WTC11 (cell line): ENCODE results near the gene EXD3. TPM values are rescaled to one million over a fixed set of nuclear protein-coding genes. Genes with fewer than 3 reads are reported as not detected.

ENCODE experiments used
- ATAC-seq: fragments of 200-7000 bp; cut with Tn5 transposase; 2 replicates; pipeline ENCODE4 v1.10.0; 2021; ENCODE audit warnings: mild to moderate bottlenecking, moderate library complexity
- CTCF ChIA-PET: fragments of 300-600 bp; sonication (Branson Sonifier 250); formaldehyde crosslinking; loops from one replicate; lab custom pipeline; 2021; ENCODE audit warnings: antibody characterized with exemption; lab: Charles Lee
- POLR2A ChIA-PET: fragments of 350-600 bp; sonication (Branson Sonifier 250); formaldehyde crosslinking; loops from one replicate; lab custom pipeline; 2021; ENCODE audit warnings: antibody characterized with exemption; lab: Charles Lee
- DNase-seq: peaks from one replicate; pipeline ENCODE4 v3.0.0; 2021; ENCODE audit warnings: low spot score
- H3K27ac Mint-ChIP-seq: 2 replicates; pipeline ENCODE4 v1.8.0; 2021; ENCODE audit warnings: mixed read lengths
- H3K27me3 Mint-ChIP-seq: 2 replicates; pipeline ENCODE4 v1.8.0; 2021; ENCODE audit warnings: low read depth, mild to moderate bottlenecking, moderate library complexity, mixed read lengths
- H3K36me3 Mint-ChIP-seq: 2 replicates; pipeline ENCODE4 v1.8.0; 2021; ENCODE audit warnings: mixed read lengths
- H3K4me1 Mint-ChIP-seq: 2 replicates; pipeline ENCODE4 v1.8.0; 2022; ENCODE audit warnings: mixed read lengths
- H3K4me3 Mint-ChIP-seq: 2 replicates; pipeline ENCODE4 v1.8.0; 2021; ENCODE audit warnings: mild to moderate bottlenecking, moderate library complexity, mixed read lengths
- H3K9me3 Mint-ChIP-seq: 2 replicates; pipeline ENCODE4 v1.8.0; 2021; ENCODE audit warnings: mixed read lengths
- FOXJ3 ChIP-seq: sonication (generic); formaldehyde crosslinking; IDR thresholded peaks from 2 replicates; pipeline ENCODE4 v1.9.0; 2021; ENCODE audit warnings: missing genetic modification reagents, mild to moderate bottlenecking, borderline replicate concordance
- GTF2I ChIP-seq: fragments of 250-450 bp; sonication (Bioruptor Pico); conservative IDR thresholded peaks from 2 replicates; pipeline ENCODE4 v1.4.0; 2021; ENCODE audit warnings: mild to moderate bottlenecking
- IRF2 ChIP-seq: sonication (generic); formaldehyde crosslinking; IDR thresholded peaks from 2 replicates; pipeline ENCODE4 v1.8.0; 2022; ENCODE audit warnings: low read depth, missing genetic modification reagents, borderline replicate concordance
- MXD4 ChIP-seq: fragments of 250-450 bp; sonication (Bioruptor Pico); IDR thresholded peaks from 2 replicates; pipeline ENCODE4 v1.8.0; 2021; ENCODE audit warnings: mild to moderate bottlenecking, moderate library complexity, borderline replicate concordance
- NFYB ChIP-seq: sonication (generic); formaldehyde crosslinking; conservative IDR thresholded peaks from 2 replicates; pipeline ENCODE4 v1.8.0; 2022; ENCODE audit warnings: low read depth, missing genetic modification reagents
- OVOL2 ChIP-seq: fragments of 250-450 bp; sonication (Bioruptor Pico); IDR thresholded peaks from 2 replicates; pipeline ENCODE4 v1.9.0; 2021; ENCODE audit warnings: mild to moderate bottlenecking, borderline replicate concordance
- SMAD3 ChIP-seq: sonication (generic); formaldehyde crosslinking; IDR thresholded peaks from 2 replicates; pipeline ENCODE4 v1.8.0; 2022; ENCODE audit warnings: missing genetic modification reagents, mild to moderate bottlenecking, borderline replicate concordance
- SOX15 ChIP-seq: fragments of 250-450 bp; sonication (Bioruptor Pico); IDR thresholded peaks from 2 replicates; pipeline ENCODE4 v1.9.0; 2021; ENCODE audit warnings: mild to moderate bottlenecking
- TEAD4 ChIP-seq: sonication (generic); formaldehyde crosslinking; IDR thresholded peaks from 2 replicates; pipeline ENCODE4 v1.8.0; 2022; ENCODE audit warnings: mild to moderate bottlenecking, missing genetic modification reagents
- total RNA-seq: library from RNA; stranded (reverse); gene quantifications from 3 replicates; pipeline ENCODE4 v1.2.3, GENCODE V29; 2021
- TF ChIP-seq, protein P1 (sequence below): sonication (generic); formaldehyde crosslinking; conservative IDR thresholded peaks from 2 replicates; pipeline ENCODE4 v1.8.1; 2023; ENCODE audit warnings: mild to moderate bottlenecking, low read depth, missing genetic modification reagents, moderate library complexity
- TF ChIP-seq, protein P2 (sequence below): sonication (generic); formaldehyde crosslinking; IDR thresholded peaks from 2 replicates; pipeline ENCODE4 v1.8.1; 2022; ENCODE audit warnings: low read depth, missing genetic modification reagents, borderline replicate concordance
- TF ChIP-seq, protein P3 (sequence below): fragments of 250-450 bp; sonication (Bioruptor Pico); IDR thresholded peaks from 2 replicates; pipeline ENCODE4 v1.8.0; 2021; ENCODE audit warnings: mild to moderate bottlenecking
- TF ChIP-seq, protein P4 (sequence below): fragments of 250-450 bp; sonication (Bioruptor Pico); IDR thresholded peaks from 2 replicates; pipeline ENCODE4 v2.1.2; 2022; ENCODE audit warnings: mild to moderate bottlenecking, moderate library complexity
- TF ChIP-seq, protein P5 (sequence below): sonication (generic); formaldehyde crosslinking; IDR thresholded peaks from 2 replicates; pipeline ENCODE4 v1.8.1; 2023; ENCODE audit warnings: mild to moderate bottlenecking, missing genetic modification reagents, borderline replicate concordance
- TF ChIP-seq, protein P6 (sequence below): sonication (generic); formaldehyde crosslinking; IDR thresholded peaks from 2 replicates; pipeline ENCODE4 v1.8.1; 2023; ENCODE audit warnings: mild to moderate bottlenecking, missing genetic modification reagents, moderate library complexity
- TF ChIP-seq, protein P7 (sequence below): sonication (generic); formaldehyde crosslinking; IDR thresholded peaks from 2 replicates; pipeline ENCODE4 v1.8.1; 2023; ENCODE audit warnings: mild to moderate bottlenecking, moderate library complexity, missing genetic modification reagents
- TF ChIP-seq, protein P8 (sequence below): sonication (generic); formaldehyde crosslinking; IDR thresholded peaks from 2 replicates; pipeline ENCODE4 v1.8.1; 2023; ENCODE audit warnings: mild to moderate bottlenecking, missing genetic modification reagents

Gene EXD3
- total RNA-seq, 1 experiment from 2014 or later: 21.2 TPM

DNA sequence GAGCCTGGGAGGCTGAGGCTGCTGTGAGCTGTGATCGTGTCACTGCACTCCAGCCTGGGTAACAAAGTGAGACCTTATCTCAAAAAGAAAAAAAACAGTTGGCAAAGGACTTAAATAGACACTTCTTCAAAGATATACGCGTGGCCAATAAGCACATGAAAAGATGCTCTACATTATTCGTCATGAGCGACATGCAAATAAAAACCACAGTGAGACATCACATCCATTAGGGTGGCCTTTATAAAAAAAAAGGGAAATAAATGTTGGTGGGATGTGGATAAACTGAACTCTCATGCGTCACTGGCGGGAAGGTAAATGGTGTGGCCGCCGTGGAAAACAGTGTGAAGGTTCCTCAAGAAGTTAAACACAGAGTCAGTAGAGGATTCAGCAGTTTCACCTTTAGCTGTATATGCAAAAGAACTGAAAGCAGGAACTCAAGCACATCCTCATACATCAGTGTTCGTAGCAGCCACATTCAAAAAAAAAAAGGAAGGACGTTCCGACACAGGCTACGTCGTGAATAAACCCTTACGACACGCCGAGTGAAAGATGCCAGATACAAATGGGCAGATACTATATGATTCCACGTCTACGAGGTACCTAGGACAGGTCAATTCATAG lies 96.4 kb downstream of the EXD3 start:
- ChIA-PET CTCF (no interaction called here), POLR2A (no interaction called here)
- ATAC-seq: no peak
- Mint-ChIP-seq H3K4me1 (no peaks in the 10 kb centered on the region), H3K36me3 (peaks cover 13% of the 10 kb centered on the region), H3K4me3 (no peak overlapping the region), H3K27me3 (peaks cover 5% of the 10 kb centered on the region; the same call in 1 of the 2 replicates), H3K9me3 (peaks cover 22% of the 10 kb centered on the region), H3K27ac (no peak overlapping the region)
- TF ChIP-seq, protein P1, sequence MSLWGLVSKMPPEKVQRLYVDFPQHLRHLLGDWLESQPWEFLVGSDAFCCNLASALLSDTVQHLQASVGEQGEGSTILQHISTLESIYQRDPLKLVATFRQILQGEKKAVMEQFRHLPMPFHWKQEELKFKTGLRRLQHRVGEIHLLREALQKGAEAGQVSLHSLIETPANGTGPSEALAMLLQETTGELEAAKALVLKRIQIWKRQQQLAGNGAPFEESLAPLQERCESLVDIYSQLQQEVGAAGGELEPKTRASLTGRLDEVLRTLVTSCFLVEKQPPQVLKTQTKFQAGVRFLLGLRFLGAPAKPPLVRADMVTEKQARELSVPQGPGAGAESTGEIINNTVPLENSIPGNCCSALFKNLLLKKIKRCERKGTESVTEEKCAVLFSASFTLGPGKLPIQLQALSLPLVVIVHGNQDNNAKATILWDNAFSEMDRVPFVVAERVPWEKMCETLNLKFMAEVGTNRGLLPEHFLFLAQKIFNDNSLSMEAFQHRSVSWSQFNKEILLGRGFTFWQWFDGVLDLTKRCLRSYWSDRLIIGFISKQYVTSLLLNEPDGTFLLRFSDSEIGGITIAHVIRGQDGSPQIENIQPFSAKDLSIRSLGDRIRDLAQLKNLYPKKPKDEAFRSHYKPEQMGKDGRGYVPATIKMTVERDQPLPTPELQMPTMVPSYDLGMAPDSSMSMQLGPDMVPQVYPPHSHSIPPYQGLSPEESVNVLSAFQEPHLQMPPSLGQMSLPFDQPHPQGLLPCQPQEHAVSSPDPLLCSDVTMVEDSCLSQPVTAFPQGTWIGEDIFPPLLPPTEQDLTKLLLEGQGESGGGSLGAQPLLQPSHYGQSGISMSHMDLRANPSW (CRISPR knock-in tag): no peak
- TF ChIP-seq FOXJ3 (CRISPR knock-in tag): no peak
- TF ChIP-seq, protein P2, sequence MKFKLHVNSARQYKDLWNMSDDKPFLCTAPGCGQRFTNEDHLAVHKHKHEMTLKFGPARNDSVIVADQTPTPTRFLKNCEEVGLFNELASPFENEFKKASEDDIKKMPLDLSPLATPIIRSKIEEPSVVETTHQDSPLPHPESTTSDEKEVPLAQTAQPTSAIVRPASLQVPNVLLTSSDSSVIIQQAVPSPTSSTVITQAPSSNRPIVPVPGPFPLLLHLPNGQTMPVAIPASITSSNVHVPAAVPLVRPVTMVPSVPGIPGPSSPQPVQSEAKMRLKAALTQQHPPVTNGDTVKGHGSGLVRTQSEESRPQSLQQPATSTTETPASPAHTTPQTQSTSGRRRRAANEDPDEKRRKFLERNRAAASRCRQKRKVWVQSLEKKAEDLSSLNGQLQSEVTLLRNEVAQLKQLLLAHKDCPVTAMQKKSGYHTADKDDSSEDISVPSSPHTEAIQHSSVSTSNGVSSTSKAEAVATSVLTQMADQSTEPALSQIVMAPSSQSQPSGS: no peak
- TF ChIP-seq MXD4 (CRISPR knock-in tag): no peak
- TF ChIP-seq, protein P3, sequence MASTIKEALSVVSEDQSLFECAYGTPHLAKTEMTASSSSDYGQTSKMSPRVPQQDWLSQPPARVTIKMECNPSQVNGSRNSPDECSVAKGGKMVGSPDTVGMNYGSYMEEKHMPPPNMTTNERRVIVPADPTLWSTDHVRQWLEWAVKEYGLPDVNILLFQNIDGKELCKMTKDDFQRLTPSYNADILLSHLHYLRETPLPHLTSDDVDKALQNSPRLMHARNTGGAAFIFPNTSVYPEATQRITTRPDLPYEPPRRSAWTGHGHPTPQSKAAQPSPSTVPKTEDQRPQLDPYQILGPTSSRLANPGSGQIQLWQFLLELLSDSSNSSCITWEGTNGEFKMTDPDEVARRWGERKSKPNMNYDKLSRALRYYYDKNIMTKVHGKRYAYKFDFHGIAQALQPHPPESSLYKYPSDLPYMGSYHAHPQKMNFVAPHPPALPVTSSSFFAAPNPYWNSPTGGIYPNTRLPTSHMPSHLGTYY: no peak
- no peak for TF ChIP-seq NFYB
- TF ChIP-seq, protein P4, sequence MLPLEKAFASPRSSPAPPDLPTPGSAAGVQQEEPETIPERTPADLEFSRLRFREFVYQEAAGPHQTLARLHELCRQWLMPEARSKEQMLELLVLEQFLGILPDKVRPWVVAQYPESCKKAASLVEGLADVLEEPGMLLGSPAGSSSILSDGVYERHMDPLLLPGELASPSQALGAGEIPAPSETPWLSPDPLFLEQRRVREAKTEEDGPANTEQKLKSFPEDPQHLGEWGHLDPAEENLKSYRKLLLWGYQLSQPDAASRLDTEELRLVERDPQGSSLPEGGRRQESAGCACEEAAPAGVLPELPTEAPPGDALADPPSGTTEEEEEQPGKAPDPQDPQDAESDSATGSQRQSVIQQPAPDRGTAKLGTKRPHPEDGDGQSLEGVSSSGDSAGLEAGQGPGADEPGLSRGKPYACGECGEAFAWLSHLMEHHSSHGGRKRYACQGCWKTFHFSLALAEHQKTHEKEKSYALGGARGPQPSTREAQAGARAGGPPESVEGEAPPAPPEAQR (CRISPR knock-in tag): no peak
- TF ChIP-seq, protein P5, sequence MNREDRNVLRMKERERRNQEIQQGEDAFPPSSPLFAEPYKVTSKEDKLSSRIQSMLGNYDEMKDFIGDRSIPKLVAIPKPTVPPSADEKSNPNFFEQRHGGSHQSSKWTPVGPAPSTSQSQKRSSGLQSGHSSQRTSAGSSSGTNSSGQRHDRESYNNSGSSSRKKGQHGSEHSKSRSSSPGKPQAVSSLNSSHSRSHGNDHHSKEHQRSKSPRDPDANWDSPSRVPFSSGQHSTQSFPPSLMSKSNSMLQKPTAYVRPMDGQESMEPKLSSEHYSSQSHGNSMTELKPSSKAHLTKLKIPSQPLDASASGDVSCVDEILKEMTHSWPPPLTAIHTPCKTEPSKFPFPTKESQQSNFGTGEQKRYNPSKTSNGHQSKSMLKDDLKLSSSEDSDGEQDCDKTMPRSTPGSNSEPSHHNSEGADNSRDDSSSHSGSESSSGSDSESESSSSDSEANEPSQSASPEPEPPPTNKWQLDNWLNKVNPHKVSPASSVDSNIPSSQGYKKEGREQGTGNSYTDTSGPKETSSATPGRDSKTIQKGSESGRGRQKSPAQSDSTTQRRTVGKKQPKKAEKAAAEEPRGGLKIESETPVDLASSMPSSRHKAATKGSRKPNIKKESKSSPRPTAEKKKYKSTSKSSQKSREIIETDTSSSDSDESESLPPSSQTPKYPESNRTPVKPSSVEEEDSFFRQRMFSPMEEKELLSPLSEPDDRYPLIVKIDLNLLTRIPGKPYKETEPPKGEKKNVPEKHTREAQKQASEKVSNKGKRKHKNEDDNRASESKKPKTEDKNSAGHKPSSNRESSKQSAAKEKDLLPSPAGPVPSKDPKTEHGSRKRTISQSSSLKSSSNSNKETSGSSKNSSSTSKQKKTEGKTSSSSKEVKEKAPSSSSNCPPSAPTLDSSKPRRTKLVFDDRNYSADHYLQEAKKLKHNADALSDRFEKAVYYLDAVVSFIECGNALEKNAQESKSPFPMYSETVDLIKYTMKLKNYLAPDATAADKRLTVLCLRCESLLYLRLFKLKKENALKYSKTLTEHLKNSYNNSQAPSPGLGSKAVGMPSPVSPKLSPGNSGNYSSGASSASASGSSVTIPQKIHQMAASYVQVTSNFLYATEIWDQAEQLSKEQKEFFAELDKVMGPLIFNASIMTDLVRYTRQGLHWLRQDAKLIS (CRISPR knock-in tag): no peak
- no peak for TF ChIP-seq SOX15 (CRISPR knock-in tag)
- no peak for DNase-seq

DNA sequence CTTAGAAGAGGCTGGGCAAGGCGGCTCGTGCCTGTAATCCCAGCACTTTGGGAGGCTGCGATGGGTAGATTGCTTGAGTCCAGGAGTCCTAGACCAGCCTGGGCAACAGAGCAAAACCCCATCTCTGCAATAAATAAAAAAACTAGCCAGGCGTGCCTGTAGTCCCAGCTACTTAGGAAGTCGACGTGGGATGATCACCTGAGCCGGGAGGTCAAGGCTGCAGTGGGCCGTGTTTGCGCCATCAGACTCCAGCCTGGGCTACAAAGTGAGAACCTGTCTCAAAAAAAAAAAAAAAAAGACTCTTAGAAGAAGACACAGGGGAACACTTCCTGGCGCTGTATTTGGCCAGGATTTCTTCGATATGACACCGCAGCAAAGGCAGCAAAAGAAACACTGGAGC lies 97.2 kb downstream of the EXD3 start:
- H3K27ac Mint-ChIP-seq: no peak overlapping the region
- ChIA-PET CTCF (no interaction called here), POLR2A (no interaction called here)
- no peak for ATAC-seq
- no peaks in the 10 kb centered on the region for H3K4me1 Mint-ChIP-seq
- H3K27me3 Mint-ChIP-seq: peaks cover 5% of the 10 kb centered on the region; the same call in 1 of the 2 replicates
- H3K4me3 Mint-ChIP-seq: no peak overlapping the region
- peaks cover 16% of the 10 kb centered on the region for H3K9me3 Mint-ChIP-seq
- peaks cover 13% of the 10 kb centered on the region for H3K36me3 Mint-ChIP-seq
- DNase-seq: no peak
- TF ChIP-seq SMAD3: no peak
- no peak for TF ChIP-seq GTF2I
- TF ChIP-seq, protein P6, sequence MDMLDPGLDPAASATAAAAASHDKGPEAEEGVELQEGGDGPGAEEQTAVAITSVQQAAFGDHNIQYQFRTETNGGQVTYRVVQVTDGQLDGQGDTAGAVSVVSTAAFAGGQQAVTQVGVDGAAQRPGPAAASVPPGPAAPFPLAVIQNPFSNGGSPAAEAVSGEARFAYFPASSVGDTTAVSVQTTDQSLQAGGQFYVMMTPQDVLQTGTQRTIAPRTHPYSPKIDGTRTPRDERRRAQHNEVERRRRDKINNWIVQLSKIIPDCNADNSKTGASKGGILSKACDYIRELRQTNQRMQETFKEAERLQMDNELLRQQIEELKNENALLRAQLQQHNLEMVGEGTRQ (CRISPR knock-in tag): no peak
- TF ChIP-seq, protein P7, sequence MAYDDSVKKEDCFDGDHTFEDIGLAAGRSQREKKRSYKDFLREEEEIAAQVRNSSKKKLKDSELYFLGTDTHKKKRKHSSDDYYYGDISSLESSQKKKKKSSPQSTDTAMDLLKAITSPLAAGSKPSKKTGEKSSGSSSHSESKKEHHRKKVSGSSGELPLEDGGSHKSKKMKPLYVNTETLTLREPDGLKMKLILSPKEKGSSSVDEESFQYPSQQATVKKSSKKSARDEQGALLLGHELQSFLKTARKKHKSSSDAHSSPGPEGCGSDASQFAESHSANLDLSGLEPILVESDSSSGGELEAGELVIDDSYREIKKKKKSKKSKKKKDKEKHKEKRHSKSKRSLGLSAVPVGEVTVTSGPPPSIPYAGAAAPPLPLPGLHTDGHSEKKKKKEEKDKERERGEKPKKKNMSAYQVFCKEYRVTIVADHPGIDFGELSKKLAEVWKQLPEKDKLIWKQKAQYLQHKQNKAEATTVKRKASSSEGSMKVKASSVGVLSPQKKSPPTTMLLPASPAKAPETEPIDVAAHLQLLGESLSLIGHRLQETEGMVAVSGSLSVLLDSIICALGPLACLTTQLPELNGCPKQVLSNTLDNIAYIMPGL: no peak
- TF ChIP-seq NFYB: no peak
- TF ChIP-seq, protein P4 (CRISPR knock-in tag): no peak
- TF ChIP-seq TEAD4: no peak
- no peak for TF ChIP-seq IRF2 (CRISPR knock-in tag)
- TF ChIP-seq OVOL2 (CRISPR knock-in tag): no peak
- TF ChIP-seq, protein P8, sequence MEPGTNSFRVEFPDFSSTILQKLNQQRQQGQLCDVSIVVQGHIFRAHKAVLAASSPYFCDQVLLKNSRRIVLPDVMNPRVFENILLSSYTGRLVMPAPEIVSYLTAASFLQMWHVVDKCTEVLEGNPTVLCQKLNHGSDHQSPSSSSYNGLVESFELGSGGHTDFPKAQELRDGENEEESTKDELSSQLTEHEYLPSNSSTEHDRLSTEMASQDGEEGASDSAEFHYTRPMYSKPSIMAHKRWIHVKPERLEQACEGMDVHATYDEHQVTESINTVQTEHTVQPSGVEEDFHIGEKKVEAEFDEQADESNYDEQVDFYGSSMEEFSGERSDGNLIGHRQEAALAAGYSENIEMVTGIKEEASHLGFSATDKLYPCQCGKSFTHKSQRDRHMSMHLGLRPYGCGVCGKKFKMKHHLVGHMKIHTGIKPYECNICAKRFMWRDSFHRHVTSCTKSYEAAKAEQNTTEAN (CRISPR knock-in tag): no peak
